Mucosa of gallbladder (tissue), 1 donor: ENCODE data around the gene CPLX1. TPM values are rescaled to one million over a fixed set of nuclear protein-coding genes. Genes with fewer than 3 reads are reported as not detected.

Experiments
- DNase-seq: peaks from one replicate; pipeline ENCODE4 v3.0.0-alpha.2; 2020; ENCODE audit warnings: low spot score
- total RNA-seq: library from RNA; stranded (reverse); gene quantifications from one replicate; pipeline ENCODE4 v1.2.1, GENCODE V29; 2021
- donor health status: DM: no; HTN: no; CAD: no.

CPLX1 gene
- total RNA-seq, 1 donor from 2014 or later = 3.3 TPM

DNA sequence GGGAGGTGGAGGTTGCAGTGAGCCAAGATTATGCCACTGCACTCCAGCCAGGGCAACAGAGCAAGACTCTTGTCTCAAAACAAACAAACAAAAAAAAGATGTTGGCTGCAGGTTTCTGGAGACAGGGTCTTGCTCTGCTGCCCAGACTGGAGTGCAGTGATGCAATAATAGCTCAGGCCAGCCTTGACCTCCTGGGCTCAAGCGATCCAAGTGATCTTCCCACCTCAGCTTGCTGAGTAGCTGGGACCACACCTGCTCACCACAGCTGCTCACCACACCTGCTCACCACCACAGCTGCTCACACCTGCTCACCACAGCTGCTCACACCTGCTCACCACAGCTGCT lies 29.9 kb upstream of the CPLX1 start:
- DNase-seq = no peak

GRCh38 chr4:854356-854755 lies 28.4 kb upstream of the CPLX1 start:
- DNase-seq = no peak

DNA sequence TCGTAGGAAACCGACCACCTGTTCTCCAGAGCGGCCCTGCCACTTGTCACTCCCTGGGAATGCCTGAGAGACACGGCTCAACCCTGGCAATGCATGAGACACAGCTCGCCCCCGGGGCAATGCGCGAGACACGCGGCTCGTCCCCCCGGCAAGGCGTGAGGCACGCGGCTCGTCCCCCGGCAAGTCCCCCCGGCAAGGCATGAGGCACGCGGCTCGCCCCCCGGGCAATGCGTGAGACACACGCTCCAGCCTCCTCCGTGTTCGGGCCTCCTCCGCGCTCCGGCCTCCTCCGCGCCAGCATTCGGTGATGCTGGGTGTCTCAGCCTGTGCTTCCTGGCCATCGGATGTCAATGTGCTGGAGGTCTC lies 27.5 kb upstream of the CPLX1 start:
- no peak for DNase-seq

DNA sequence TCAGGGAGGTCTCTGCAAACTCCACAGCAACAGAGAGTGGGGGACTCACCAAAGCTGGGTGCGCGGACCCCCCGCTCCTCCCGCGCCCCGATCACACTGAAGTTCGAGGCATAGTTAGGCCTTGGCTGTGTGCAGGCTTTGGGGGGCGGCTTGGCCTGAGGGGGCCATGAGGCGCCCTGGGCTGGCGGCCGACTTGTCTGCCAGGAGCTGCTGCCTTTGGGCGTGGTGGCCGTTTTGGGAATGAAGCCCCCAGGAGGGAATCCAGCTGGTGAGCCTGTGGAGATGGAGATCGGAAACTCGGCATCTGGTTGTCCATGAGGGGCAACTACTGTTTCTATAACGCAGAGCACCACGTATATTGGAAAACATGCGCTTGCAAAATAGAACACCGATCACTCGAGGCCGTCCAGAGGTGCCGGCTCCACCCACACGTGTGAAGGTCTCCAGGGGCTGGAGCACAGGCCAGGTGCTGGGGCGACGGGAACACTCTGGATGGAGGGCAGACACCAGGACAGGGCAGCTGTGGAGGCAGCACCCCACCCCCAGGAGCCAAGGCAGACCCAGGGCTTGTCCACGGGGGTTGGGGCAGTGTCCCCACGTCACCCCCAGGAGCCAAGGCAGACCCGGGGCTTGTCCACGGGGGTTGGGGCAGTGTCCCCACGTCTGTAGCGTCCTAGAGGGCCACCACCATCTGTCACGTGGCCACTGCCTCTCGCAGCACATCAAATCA lies 25.9 kb upstream of the CPLX1 start:
- DNase-seq = no peak

DNA sequence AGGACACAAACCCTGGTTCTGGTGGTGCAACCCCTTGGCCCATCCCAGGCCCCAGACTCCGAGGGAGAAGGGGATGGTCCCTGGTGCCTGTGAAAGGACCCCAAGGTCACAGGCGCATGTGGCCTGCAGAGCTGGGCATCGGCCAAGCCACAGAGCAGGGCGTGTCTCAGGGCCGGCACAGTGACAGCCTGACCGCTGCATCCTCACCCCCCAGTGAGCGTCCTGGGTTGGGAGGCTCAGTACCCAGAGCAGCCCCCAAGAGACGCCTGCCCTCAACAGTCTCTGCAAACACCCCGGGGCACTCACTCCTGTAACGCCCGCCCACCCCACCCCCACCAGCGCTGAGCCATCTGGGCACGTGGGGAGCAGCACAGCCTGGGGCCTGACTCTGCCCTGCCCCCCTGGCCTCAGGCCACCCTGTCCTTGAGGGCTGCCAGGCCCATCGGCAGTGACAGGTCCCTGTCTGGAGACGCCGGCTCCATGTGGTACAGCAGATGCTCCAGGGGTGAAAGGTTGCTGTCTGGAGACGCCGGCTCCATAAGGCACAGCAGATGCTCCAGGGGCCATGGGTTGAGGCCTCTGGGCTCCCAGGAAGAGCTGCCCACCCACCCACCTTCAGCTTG lies 24.5 kb upstream of the CPLX1 start:
- DNase-seq = no peak

- DNase-seq = no peak
These were observed 23.7 kb upstream of the CPLX1 start for GRCh38 chr4:849478-850175.

DNA sequence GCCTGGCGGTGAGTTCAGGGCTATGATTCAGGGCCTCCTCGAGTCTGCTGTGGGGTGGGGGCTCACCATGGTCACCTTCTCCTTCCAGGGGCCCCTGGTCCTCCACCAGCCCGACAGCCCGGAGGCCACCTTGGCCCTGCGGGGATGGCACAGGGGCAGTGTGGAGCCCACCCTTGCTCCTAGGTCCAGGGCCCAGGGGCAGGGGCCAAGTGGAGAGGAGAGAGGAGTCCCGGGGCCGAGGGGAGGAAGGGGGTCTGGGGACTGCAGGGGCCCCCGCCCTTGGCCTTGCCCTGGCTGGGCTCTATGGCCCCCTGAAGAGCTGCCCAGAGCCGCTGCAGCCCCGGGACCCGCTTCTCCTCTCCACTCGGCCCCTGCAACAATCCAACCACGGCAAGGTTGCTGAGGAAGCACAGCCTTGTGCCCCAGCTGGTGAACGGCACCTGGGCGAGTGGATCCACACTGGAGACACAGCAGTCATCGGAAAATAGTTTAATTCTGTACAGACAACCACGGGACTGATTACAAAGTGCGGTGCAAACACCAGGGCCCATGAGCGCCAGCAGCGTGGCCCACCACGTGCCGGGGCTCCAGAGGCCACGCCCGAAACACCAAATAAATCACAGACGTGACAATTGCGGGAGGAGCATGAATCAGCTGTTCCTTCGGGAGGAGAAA lies 23.0 kb upstream of the CPLX1 start:
- no peak for DNase-seq

DNA sequence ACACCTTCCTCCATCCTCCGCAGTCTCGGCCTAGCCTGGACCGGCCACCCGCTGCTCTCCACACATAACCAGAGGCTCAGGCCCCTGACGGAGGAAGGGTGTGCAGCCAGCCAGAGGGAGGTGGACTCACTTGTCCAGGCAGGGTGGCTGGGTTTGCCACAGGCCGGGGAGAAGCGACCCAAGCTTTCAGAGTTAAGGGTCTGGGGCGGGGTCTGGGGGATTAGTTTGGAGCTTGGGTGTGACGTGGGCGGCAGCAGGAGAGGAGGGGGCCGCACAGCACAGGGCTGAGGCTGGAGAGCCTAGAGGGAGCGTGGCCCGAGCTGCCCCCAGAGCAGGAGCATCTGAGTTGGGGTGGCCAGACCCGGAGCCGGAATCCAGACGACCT lies 22.4 kb upstream of the CPLX1 start:
- DNase-seq = no peak

- no peak for DNase-seq
These were observed 19.9 kb upstream of the CPLX1 start for GRCh38 chr4:845836-846251.

- no peak for DNase-seq
These were observed 19.4 kb upstream of the CPLX1 start for GRCh38 chr4:845233-845835.

DNA sequence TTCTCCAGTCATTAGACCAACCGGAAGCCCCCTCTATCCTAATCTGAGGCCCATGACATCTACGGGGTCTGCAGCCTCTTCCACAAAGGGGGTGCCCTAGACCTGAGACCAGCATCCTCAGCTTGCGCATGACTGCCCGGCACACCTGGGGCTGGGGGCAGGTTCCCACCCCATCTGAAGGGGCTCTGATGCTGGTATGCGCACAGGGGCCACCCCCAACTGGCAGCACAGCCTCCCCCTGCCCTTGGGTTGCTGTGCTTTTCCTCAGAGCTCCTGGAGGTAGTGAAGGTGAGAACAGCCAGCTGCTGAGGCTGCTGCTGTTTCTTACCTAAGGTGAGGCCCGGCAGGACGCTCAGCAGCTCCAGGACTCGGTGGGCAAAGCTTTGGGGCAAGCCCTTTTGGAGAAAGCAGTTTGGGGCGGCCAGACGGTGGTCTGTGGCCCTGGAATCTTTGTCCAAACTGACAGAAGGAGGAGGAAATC lies 18.9 kb upstream of the CPLX1 start:
- no peak for DNase-seq

DNA sequence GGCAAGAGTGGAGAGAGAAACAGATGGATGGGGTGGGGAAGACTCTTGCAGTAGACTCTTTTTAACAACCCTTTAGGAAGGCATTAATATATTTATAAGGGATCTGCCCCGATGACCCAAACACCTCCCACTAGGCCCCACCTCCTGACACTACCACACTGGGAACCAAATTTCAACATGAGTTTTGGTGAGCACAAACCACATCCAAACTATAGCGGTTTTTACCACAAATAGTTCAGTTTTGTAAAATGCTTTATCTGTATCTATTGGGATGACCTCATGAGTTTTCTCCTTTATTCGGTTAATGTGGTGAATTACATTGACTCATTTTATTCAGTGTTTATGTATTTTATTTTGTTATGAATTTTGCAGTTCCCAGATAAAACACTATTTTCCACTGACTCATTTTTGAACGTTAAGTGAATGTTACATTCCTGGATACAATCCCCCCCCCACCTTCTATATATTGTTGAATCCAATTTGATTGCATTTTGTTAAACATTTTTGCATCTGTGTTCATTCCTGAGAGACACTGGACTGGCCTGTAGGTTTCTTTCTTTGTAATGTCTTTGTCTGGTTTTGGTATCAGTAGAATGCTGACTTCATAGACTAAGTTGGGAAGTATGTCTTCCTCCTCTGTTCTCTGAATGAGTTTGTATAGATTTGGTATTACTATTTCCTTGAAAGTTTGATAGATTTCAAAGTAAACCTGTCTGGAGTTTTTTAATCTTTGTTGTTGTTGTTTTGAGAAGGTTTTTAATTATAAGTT lies 13.9 kb upstream of the CPLX1 start:
- no peak for DNase-seq

GRCh38 chr4:837772-838171 lies 11.8 kb upstream of the CPLX1 start:
- DNase-seq = no peak

DNA sequence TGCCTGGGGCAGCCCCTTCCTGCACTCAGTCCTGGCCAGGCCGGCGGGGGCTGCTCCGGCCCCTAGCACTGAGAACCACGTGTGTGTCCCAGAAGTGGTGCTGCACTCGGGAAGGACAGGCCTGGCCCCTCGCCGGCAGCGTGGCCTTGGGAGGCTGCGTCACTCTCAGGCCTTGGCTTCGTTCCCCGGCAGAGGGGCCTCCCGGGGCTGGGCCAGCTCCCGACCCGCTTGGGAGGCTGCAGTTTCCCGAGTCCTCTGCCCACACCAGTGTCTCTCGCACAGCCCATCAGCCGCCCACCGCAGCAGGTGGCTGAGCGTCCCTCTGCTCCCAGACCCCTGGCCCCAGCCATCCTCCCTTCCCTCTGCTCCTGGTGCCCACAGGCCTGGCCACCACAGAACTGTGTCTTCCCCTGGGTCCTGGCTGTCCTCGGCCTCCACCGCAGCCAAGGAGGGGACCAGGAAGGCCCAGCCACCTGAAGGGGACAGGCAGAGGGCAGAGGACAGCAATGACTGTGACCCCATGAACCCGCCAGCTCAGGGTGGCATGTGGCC lies 10.9 kb upstream of the CPLX1 start:
- no peak for DNase-seq

DNA sequence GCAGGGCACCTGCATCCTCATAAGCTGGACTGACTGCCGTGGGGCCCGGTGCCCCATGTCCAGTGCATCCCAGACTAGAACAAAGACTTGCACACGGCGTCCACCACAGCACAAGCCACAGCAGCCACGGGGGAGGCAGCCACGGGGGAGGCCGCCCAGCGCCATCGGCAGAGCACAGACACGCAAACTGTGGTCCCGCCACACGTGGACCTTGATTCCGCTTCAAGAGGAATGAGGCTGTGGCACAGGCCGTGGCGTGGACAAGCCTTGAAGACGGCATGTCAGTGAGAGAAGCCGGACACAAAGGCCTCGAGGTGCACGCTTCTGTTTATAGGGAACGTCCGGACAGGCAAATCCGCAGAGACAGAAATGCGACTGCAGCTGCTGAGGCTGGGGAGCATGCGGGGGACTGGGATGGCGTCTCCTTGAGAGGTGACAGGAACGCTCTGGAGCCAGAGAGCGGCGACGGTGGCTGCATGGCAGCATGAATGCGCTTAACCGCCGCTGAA lies 10.1 kb upstream of the CPLX1 start:
- DNase-seq = no peak

- DNase-seq = no peak
These were observed 9.4 kb upstream of the CPLX1 start for GRCh38 chr4:835148-836002.

DNA sequence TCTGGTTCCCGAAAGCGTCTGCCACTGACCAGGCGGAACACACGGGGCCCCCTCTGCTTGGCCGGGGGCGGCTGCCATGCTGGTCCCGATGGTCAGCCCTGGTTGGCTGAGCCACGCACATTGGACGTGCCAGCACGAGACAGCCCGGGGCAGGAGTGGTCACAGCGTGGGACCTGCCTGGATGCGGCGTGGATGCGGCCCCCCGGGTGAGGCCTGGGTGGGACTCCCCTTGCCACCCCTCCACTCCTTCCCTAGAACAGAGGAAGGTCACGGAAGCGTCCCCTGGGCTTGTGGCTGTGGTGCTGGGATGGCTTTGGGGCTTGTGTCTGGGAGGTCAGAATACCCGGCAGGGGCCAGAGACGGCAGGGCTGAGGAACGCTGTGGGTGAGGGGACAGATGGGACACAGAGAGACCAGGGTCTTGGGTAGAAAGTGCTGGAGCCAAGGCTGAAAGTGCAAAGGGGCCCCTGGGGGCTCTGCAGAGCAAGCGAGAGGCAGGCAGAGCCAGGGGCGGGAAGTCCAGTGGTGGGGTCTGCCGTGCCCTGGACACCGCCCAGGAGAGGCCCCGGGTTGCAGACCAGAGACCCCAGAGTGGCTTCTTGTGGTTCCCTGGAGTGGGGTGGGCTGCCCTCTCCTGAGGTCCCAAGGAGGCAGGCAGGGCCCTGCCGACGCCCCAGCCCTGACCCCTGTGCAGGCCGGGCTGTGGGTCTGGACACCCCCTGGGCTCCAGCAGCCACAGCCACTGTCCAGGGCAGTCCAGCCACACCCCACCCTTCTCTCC lies 8.6 kb upstream of the CPLX1 start:
- DNase-seq = no peak

- DNase-seq = no peak
These were observed 7.9 kb upstream of the CPLX1 start for GRCh38 chr4:833731-834367.

DNA sequence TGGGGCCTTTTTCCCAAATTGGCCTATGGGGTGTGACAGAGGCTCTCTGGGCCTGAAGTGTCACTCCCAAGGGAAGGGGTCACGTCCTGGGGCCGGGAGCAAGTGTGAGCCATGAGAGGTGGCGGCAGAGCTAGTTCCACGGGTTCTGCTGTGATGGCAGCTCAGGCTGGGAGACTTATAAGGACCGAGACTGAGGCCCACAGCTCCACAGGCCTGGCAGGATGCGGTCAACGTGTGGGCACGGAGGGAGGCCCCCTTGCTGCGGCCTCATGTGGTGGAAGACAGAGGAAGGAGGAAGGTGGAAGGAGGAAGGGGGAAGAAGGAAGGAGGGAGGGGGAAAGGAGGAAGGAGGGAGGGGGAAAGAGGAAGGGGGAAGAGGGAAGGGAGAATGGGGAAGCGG lies 7.2 kb upstream of the CPLX1 start:
- DNase-seq = no peak
